Fibroblast of mammary gland (primary cell): ENCODE measurements around the gene CDC42EP4.
"Not testable (repeated sequence)": the region's sequence is repeated elsewhere in the genome, so short reads cannot be mapped to it uniquely, and the experiment has no call there.

Experiments
- DNase-seq: peaks from one replicate; pipeline ENCODE4 v3.0.0-alpha.2; 2010; ENCODE audit warnings: low read depth
- H3K4me3 ChIP-seq: 2 replicates; pipeline ENCODE4 v1.5.1; 2011; ENCODE audit warnings: low read depth, mild to moderate bottlenecking, low read length, moderate library complexity; ENCODE audit not compliant: control insufficient read depth
- TF ChIP-seq, protein P1 (sequence below): conservative IDR thresholded peaks from 2 replicates; pipeline ENCODE4 v1.5.1; 2011; ENCODE audit warnings: low read depth, low read length, inconsistent platforms; ENCODE audit not compliant: control insufficient read depth, insufficient read depth

Gene CDC42EP4

GRCh38 chr17:73316919-73317505 is 5.2 kb upstream of the CDC42EP4 start:
- peak; percentile 56 for DNase-seq
- H3K4me3 ChIP-seq: no peak overlapping the region
- TF ChIP-seq, protein P1, sequence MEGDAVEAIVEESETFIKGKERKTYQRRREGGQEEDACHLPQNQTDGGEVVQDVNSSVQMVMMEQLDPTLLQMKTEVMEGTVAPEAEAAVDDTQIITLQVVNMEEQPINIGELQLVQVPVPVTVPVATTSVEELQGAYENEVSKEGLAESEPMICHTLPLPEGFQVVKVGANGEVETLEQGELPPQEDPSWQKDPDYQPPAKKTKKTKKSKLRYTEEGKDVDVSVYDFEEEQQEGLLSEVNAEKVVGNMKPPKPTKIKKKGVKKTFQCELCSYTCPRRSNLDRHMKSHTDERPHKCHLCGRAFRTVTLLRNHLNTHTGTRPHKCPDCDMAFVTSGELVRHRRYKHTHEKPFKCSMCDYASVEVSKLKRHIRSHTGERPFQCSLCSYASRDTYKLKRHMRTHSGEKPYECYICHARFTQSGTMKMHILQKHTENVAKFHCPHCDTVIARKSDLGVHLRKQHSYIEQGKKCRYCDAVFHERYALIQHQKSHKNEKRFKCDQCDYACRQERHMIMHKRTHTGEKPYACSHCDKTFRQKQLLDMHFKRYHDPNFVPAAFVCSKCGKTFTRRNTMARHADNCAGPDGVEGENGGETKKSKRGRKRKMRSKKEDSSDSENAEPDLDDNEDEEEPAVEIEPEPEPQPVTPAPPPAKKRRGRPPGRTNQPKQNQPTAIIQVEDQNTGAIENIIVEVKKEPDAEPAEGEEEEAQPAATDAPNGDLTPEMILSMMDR: no peak

- TF ChIP-seq, protein P1: no peak
- DNase-seq: no peak
- no peak overlapping the region for H3K4me3 ChIP-seq
Measured at GRCh38 chr17:73315471-73315870, 3.7 kb upstream of the CDC42EP4 start.

- TF ChIP-seq, protein P1: no peak
- no peak overlapping the region for H3K4me3 ChIP-seq
- DNase-seq: no peak
Measured at GRCh38 chr17:73313526-73314127, 1.8 kb upstream of the CDC42EP4 start.

GRCh38 chr17:73312887-73313286 is 1.1 kb upstream of the CDC42EP4 start:
- not testable (repeated sequence) for H3K4me3 ChIP-seq, DNase-seq

GRCh38 chr17:73311428-73311780 is 397 bp downstream of the CDC42EP4 start:
- no peak for DNase-seq
- H3K4me3 ChIP-seq: peak overlapping the region; percentile 93
- TF ChIP-seq, protein P1: no peak

GRCh38 chr17:73309727-73310596 is 1.8 kb downstream of the CDC42EP4 start:
- no peak for DNase-seq
- TF ChIP-seq, protein P1: no peak
- peak overlapping the region; percentile 93 for H3K4me3 ChIP-seq

DNA sequence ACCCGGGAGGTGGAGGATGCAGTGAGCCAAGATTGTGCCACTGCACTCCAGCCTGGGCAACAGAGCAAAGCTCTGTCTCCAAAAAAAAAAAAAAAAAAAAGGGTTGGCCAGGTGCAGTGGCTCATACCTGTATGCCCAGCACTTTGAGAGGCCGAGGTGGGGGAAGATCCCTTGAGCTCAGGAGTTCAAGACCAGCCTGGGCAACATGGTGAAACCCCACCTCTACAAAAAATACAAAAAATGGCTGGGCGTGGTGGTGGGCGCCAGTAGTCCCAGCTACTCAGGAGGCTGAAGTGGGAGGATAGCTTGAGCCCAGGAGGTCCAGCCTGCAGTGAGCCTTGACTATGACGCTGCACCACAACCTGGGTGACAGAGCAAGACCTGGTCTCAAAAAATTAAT is 2.8 kb downstream of the CDC42EP4 start:
- DNase-seq: not testable (repeated sequence)
- peak overlapping the region; percentile 93 for H3K4me3 ChIP-seq
